ENCODE results near the gene QPCTL. TPM values are rescaled to one million over a fixed set of nuclear protein-coding genes. Genes with fewer than 3 reads are reported as not detected.

QPCTL gene
- total and polyA plus RNA-seq, 4 donors, result 6.3 to 13.3 (median 9.4) TPM

DNA sequence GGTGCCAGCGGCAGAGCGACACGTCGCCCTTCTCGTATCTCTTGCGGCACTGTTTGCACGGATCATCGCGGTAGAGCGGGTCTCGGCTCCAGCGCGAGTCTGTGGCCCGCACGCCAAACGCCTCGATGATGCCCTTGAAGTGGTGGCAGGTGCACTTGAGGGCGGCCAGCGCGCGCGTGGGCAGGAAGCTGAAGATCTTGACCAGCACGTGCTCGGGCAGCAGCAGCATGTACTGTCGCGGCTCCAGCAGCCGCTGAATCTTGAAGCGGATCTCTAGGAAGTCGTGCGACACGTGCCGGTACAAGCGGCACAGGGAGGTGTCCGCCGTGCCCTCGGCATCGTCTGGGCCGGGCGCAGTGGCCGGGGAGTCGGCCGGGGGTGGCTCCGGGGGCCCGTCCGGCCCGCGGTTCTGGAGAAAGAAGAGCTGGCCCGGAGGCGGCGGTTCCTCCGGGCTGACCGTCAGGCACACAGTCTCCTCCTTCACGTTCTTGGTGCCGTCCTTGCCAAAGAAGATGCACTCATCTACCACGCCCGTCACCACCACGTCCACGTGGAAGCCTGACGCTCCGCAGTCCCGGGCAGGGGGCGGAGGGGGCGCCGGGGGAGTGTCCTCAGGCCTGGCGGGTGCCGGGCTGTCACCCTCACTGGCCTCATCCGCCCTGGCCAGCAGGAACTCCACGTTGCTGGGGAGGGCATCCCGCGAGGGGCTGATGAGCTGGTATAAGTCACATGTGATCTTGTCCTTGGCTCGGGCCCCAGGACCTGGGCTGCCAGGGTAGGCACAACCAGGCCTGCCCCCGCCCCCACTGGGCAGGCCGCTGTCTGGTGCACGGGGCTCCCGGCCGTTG, 19.6 kb downstream of the QPCTL start:
- H3K27ac ChIP-seq (ENCODE audit: low read depth in 1 of 2, low read length in 1 of 2), result no peak overlapping the region
- no peaks in the 10 kb centered on the region for H3K27me3 ChIP-seq (ENCODE audit: control insufficient read depth in 3 of 3, insufficient read depth in 3 of 3, low read length in 2 of 3)
- TF ChIP-seq, protein P1, sequence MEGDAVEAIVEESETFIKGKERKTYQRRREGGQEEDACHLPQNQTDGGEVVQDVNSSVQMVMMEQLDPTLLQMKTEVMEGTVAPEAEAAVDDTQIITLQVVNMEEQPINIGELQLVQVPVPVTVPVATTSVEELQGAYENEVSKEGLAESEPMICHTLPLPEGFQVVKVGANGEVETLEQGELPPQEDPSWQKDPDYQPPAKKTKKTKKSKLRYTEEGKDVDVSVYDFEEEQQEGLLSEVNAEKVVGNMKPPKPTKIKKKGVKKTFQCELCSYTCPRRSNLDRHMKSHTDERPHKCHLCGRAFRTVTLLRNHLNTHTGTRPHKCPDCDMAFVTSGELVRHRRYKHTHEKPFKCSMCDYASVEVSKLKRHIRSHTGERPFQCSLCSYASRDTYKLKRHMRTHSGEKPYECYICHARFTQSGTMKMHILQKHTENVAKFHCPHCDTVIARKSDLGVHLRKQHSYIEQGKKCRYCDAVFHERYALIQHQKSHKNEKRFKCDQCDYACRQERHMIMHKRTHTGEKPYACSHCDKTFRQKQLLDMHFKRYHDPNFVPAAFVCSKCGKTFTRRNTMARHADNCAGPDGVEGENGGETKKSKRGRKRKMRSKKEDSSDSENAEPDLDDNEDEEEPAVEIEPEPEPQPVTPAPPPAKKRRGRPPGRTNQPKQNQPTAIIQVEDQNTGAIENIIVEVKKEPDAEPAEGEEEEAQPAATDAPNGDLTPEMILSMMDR (IDR thresholded peaks at IDR 0.05; ENCODE audit: control extremely low read depth, extremely low read depth), result no peak
- H3K4me3 ChIP-seq, result no peak overlapping the region
- H3K9ac ChIP-seq (ENCODE audit: insufficient read depth in 1 of 2, low read length in 2 of 2), result no peak overlapping the region
- H3K4me1 ChIP-seq (ENCODE audit: control insufficient read depth in 5 of 5, insufficient read depth in 5 of 5, low read length in 5 of 5), result peaks cover 0 to 7% (median 4%) of the 10 kb centered on the region in 5 donors
- peaks cover 0 to 21% (median 4%) of the 10 kb centered on the region in 4 donors for H3K36me3 ChIP-seq (ENCODE audit: control insufficient read depth in 4 of 4, insufficient read depth in 4 of 4, low read length in 4 of 4)
- ATAC-seq (ENCODE audit: insufficient read depth, low FRiP score), result no peak
- no peak for DNase-seq
- 95% methylated on average over 75 to 76 of the region's 76 CpGs for WGBS, 2 donors
- no peaks in the 10 kb centered on the region for H3K9me3 ChIP-seq (ENCODE audit: control insufficient read depth in 4 of 4, insufficient read depth in 3 of 4, low read length in 3 of 4)

DNA sequence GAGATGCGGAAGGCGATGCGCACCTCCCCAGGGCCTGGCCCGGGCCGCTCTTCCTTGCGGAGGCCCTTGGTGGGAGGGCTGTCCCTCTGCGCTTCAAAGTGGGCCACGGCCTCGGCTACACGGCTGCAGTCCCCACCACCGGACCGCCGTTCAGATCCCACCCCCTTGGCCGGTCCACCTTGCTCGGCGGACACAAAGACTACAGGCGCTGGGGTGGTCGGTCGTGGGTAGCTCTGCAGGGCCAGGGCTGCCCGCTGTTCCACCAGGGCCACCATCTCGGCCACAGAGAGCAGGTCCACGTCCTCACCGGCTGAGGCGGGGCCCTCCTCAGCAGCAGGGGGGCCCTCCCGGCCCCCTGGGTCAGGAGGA, 20.2 kb downstream of the QPCTL start:
- H3K9me3 ChIP-seq (ENCODE audit: control insufficient read depth in 4 of 4, insufficient read depth in 3 of 4, low read length in 3 of 4), result no peaks in the 10 kb centered on the region
- H3K27ac ChIP-seq (ENCODE audit: low read depth in 1 of 2, low read length in 1 of 2), result no peak overlapping the region
- H3K4me1 ChIP-seq (ENCODE audit: control insufficient read depth in 5 of 5, insufficient read depth in 5 of 5, low read length in 5 of 5), result peaks cover 0 to 9% (median 4%) of the 10 kb centered on the region in 5 donors
- no peak for DNase-seq
- ATAC-seq (ENCODE audit: insufficient read depth, low FRiP score), result no peak
- H3K9ac ChIP-seq (ENCODE audit: insufficient read depth in 1 of 2, low read length in 2 of 2), result no peak overlapping the region
- WGBS, 2 donors, result 95 to 99% methylated on average over 23 to 25 of the region's 25 CpGs
- peaks cover 0 to 21% (median 4%) of the 10 kb centered on the region in 4 donors for H3K36me3 ChIP-seq (ENCODE audit: control insufficient read depth in 4 of 4, insufficient read depth in 4 of 4, low read length in 4 of 4)
- no peaks in the 10 kb centered on the region for H3K27me3 ChIP-seq (ENCODE audit: control insufficient read depth in 3 of 3, insufficient read depth in 3 of 3, low read length in 2 of 3)
- no peak overlapping the region for H3K4me3 ChIP-seq
- TF ChIP-seq, protein P1 (IDR thresholded peaks at IDR 0.05; ENCODE audit: control extremely low read depth, extremely low read depth), result no peak

DNA sequence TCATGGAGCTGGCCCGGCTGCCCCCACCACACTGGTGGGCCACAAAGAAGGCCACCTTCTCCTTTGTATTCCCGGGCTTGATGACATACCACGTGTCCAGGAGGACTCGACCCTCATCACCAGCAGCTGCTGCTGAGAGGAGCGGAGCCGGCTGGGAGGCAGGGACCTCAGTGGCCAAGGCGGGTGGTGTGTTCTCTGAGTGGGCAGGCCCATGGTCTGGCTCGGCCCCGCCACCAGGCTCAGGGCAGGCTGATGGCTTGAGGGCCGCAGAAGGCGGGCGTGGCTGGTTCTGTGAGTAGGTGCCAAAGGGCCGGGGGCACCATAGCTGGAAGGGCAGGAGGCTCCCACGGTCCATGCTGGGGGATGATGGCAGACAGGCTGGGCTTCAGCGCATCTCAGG, 20.7 kb downstream of the QPCTL start:
- Histone ChIP-seq H3K27ac (ENCODE audit: low read depth in 1 of 2, low read length in 1 of 2) (no peak overlapping the region), H3K27me3 (ENCODE audit: control insufficient read depth in 3 of 3, insufficient read depth in 3 of 3, low read length in 2 of 3) (no peaks in the 10 kb centered on the region), H3K9me3 (ENCODE audit: control insufficient read depth in 4 of 4, insufficient read depth in 3 of 4, low read length in 3 of 4) (no peaks in the 10 kb centered on the region), H3K36me3 (ENCODE audit: control insufficient read depth in 4 of 4, insufficient read depth in 4 of 4, low read length in 4 of 4) (peaks cover 0 to 21% (median 4%) of the 10 kb centered on the region in 4 donors), H3K4me3 (no peak overlapping the region), H3K4me1 (ENCODE audit: control insufficient read depth in 5 of 5, insufficient read depth in 5 of 5, low read length in 5 of 5) (peaks cover 0 to 14% (median 6%) of the 10 kb centered on the region in 5 donors), H3K9ac (ENCODE audit: insufficient read depth in 1 of 2, low read length in 2 of 2) (no peak overlapping the region)
- ATAC-seq (ENCODE audit: insufficient read depth, low FRiP score), result no peak
- DNase-seq, result no peak
- TF ChIP-seq, protein P1 (IDR thresholded peaks at IDR 0.05; ENCODE audit: control extremely low read depth, extremely low read depth), result no peak
- WGBS, 2 donors, result 92 to 96% methylated on average over 15 of the region's 15 CpGs

Measured in lung (tissue), 12 donors.